ENCODE results near the gene RIMS3.

GRCh38 chr1:40692429-40692895 is 27.0 kb upstream of the RIMS3 start:
- TF ChIP-seq EZH2 (IDR thresholded peaks at IDR 0.05) (no peak), CTCF (IDR thresholded peaks at IDR 0.05) (no peak)
